Gastrocnemius medialis (tissue), 4 donors: ENCODE data around the gene C19orf12. TPM values are rescaled to one million over a fixed set of nuclear protein-coding genes. Genes with fewer than 3 reads are reported as not detected.

Source experiments
- ATAC-seq, 2 donors: fragments of 150-250 bp; one replicate each; pipeline ENCODE4 v1.9.1; 2016
- DNase-seq, 2 donors: peaks; one replicate each; pipeline ENCODE4 v3.0.0-alpha.2; 2019
- H3K27ac ChIP-seq, 4 donors: fragments of 200-600 bp; sonication (generic); 1 replicate in 1 of 4; 2 replicates in 3 of 4; pipeline ENCODE4 v1.5.1; 2016 to 2018; ENCODE audit warnings: mild to moderate bottlenecking in 2 of 4, moderate library complexity in 1 of 4
- H3K27me3 ChIP-seq, 3 donors: fragments of 200-600 bp; sonication (generic) in 2 of 3; 1 replicate in 1 of 3; 2 replicates in 2 of 3; pipeline versions ENCODE4 v1.5.1 to v1.6.0; 2016 to 2019; ENCODE audit warnings: mild to moderate bottlenecking in 1 of 3, moderate library complexity in 1 of 3
- H3K36me3 ChIP-seq, 2 donors: fragments of 200-600 bp; sonication (generic) in 1 of 2; one replicate each; pipeline ENCODE4 v1.5.1; 2017 to 2018
- H3K4me1 ChIP-seq, 2 donors: fragments of 200-600 bp; sonication (generic) in 1 of 2; one replicate each; pipeline ENCODE4 v1.5.1; 2016 to 2017; ENCODE audit warnings: mild to moderate bottlenecking in 2 of 2
- H3K4me3 ChIP-seq, 4 donors: fragments of 200-600 bp; sonication (generic) in 3 of 4; 1 replicate in 1 of 4; 2 replicates in 3 of 4; pipeline ENCODE4 v1.5.1; 2016 to 2019; ENCODE audit warnings: mild to moderate bottlenecking in 2 of 4
- H3K9me3 ChIP-seq, 3 donors: fragments of 200-600 bp; sonication (generic) in 2 of 3; 1 replicate in 1 of 3; 2 replicates in 2 of 3; pipeline ENCODE4 v1.5.1; 2016 to 2019
- CTCF ChIP-seq, 5 experiments: fragments of 450-650 bp in 3 of 5; fragments of 200-600 bp in 2 of 5; sonication (generic) in 2 of 5; IDR thresholded peaks in 4 of 5; conservative IDR thresholded peaks in 1 of 5; 1 replicate in 4 of 5; 2 replicates in 1 of 5; pipeline ENCODE4 v1.5.1; 2016 to 2019; ENCODE audit warnings: antibody characterized with exemption in 5 of 5, mild to moderate bottlenecking in 3 of 5, moderate library complexity in 3 of 5
- POLR2A ChIP-seq, 2 donors: fragments of 450-650 bp; IDR thresholded peaks; one replicate each; pipeline ENCODE4 v1.6.1; 2017; ENCODE audit warnings: antibody characterized with exemption in 2 of 2, mild to moderate bottlenecking in 2 of 2, moderate library complexity in 2 of 2
- in situ Hi-C, 4 donors: fragments of 200-750 bp; cut with MboI; loops; one replicate each; pipeline versions ENCODE4 v1.15.0 to v1.8.0; 2017; ENCODE audit warnings: low sequenced_read_pairs in 4 of 4
- intact Hi-C: fragments of 100-400 bp; cut with DNase I; formaldehyde crosslinking; loops from one replicate; pipeline ENCODE4 v1.15.1; 2023; ENCODE audit warnings: low total_unique reads
- total RNA-seq, 4 donors: library from RNA; depleted of rRNA; stranded (reverse); fragments of >200 nt; gene quantifications; one replicate each; pipeline versions ENCODE4 v1.1.0 to v1.2.3, GENCODE V29; 2016

Gene C19orf12
- total RNA-seq, 4 donors from 2014 or later: 54.4 to 142 (median 69.8) TPM

- intact Hi-C loops (no loop called here), in situ Hi-C loops (loop anchor here in 3 of 4 donors (25.0 kb wide), 3 partner anchors 109 to 909 kb away; no protein-coding TSS in a partner anchor)
- no peaks in the 10 kb centered on the region for H3K4me1 ChIP-seq
- no peaks in the 10 kb centered on the region for H3K36me3 ChIP-seq
- H3K27me3 ChIP-seq: peaks cover 0 to 3% (median 0%) of the 10 kb centered on the region in 3 donors
- H3K27ac ChIP-seq: no peak overlapping the region
- no peak for DNase-seq
- ATAC-seq: no peak
- no peaks in the 10 kb centered on the region for H3K9me3 ChIP-seq
- TF ChIP-seq POLR2A (IDR thresholded peaks at IDR 0.05) (no peak), CTCF (IDR thresholded peaks at IDR 0.05 in 4 of 5, conservative IDR thresholded peaks at IDR 0.05 in 1 of 5) (no peak)
- no peak overlapping the region for H3K4me3 ChIP-seq
These were observed 38.3 kb upstream of the C19orf12 start for GRCh38 chr19:29753190-29753933.

GRCh38 chr19:29752450-29753025 lies 37.5 kb upstream of the C19orf12 start:
- Histone ChIP-seq H3K27ac (no peak overlapping the region), H3K4me3 (no peak overlapping the region), H3K27me3 (peaks cover 0 to 3% (median 0%) of the 10 kb centered on the region in 3 donors), H3K4me1 (no peaks in the 10 kb centered on the region), H3K36me3 (no peaks in the 10 kb centered on the region), H3K9me3 (no peaks in the 10 kb centered on the region)
- intact Hi-C loops: no loop called here
- DNase-seq (no peak), ATAC-seq (no peak)
- no peak for TF ChIP-seq CTCF (IDR thresholded peaks at IDR 0.05 in 4 of 5, conservative IDR thresholded peaks at IDR 0.05 in 1 of 5)
- TF ChIP-seq POLR2A (IDR thresholded peaks at IDR 0.05): no peak
- in situ Hi-C loops: loop anchor here in 3 of 4 donors (25.0 kb wide), 3 partner anchors 110 to 910 kb away; no protein-coding TSS in a partner anchor

GRCh38 chr19:29751932-29752331 lies 36.9 kb upstream of the C19orf12 start:
- DNase-seq (no peak), ATAC-seq (no peak)
- intact Hi-C loops (no loop called here), in situ Hi-C loops (loop anchor here in 3 of 4 donors (25.0 kb wide), 3 partner anchors 110 to 910 kb away; no protein-coding TSS in a partner anchor)
- no peak overlapping the region for H3K4me3 ChIP-seq
- no peaks in the 10 kb centered on the region for H3K36me3 ChIP-seq
- H3K27ac ChIP-seq: no peak overlapping the region
- H3K9me3 ChIP-seq: no peaks in the 10 kb centered on the region
- peaks cover 0 to 3% (median 0%) of the 10 kb centered on the region in 3 donors for H3K27me3 ChIP-seq
- no peaks in the 10 kb centered on the region for H3K4me1 ChIP-seq
- no peak for TF ChIP-seq POLR2A (IDR thresholded peaks at IDR 0.05)
- no peak for TF ChIP-seq CTCF (IDR thresholded peaks at IDR 0.05 in 4 of 5, conservative IDR thresholded peaks at IDR 0.05 in 1 of 5)

GRCh38 chr19:29750001-29750400 lies 34.9 kb upstream of the C19orf12 start:
- DNase-seq (no peak), ATAC-seq (no peak)
- H3K27ac ChIP-seq: no peak overlapping the region
- H3K36me3 ChIP-seq: no peaks in the 10 kb centered on the region
- in situ Hi-C loops: loop anchor here in 3 of 4 donors (25.0 kb wide), 3 partner anchors 112 to 912 kb away; no protein-coding TSS in a partner anchor
- H3K9me3 ChIP-seq: no peaks in the 10 kb centered on the region
- no peaks in the 10 kb centered on the region for H3K4me1 ChIP-seq
- peaks cover 0 to 3% (median 0%) of the 10 kb centered on the region in 3 donors for H3K27me3 ChIP-seq
- TF ChIP-seq CTCF (IDR thresholded peaks at IDR 0.05 in 4 of 5, conservative IDR thresholded peaks at IDR 0.05 in 1 of 5): no peak
- intact Hi-C loops: no loop called here
- H3K4me3 ChIP-seq: no peak overlapping the region
